Stimulated activated CD8-positive, alpha-beta memory T cell treated with anti-CD3 and anti-CD28 coated beads, Interleukin-4, amount 100 ng/mL, for 48 hours (primary cell): ENCODE data around the gene CDAN1.

Experiments used
- DNase-seq: peaks from one replicate; pipeline ENCODE4 v3.0.0-alpha.2; 2020

The CDAN1 gene

GRCh38 chr15:42707873-42708544 is 28.9 kb downstream of the CDAN1 start:
- no peak for DNase-seq

- no peak for DNase-seq
These were observed 29.9 kb downstream of the CDAN1 start for GRCh38 chr15:42707068-42707467.

- no peak for DNase-seq
These were observed 31.6 kb downstream of the CDAN1 start for GRCh38 chr15:42705336-42705735.

GRCh38 chr15:42704492-42704926 is 32.4 kb downstream of the CDAN1 start:
- peak; percentile 70 for DNase-seq

- DNase-seq: no peak
These were observed 40.3 kb downstream of the CDAN1 start for GRCh38 chr15:42696626-42697025.

- DNase-seq: no peak
These were observed 41.3 kb downstream of the CDAN1 start for GRCh38 chr15:42695527-42696071.

GRCh38 chr15:42694398-42694797 is 42.5 kb downstream of the CDAN1 start:
- DNase-seq: no peak

GRCh38 chr15:42693942-42694341 is 43.0 kb downstream of the CDAN1 start:
- DNase-seq: no peak

- no peak for DNase-seq
These were observed 43.4 kb downstream of the CDAN1 start for GRCh38 chr15:42693496-42693895.

GRCh38 chr15:42692997-42693396 is 43.9 kb downstream of the CDAN1 start:
- no peak for DNase-seq

- no peak for DNase-seq
These were observed 44.4 kb downstream of the CDAN1 start for GRCh38 chr15:42692536-42692935.

- no peak for DNase-seq
These were observed 45.2 kb downstream of the CDAN1 start for GRCh38 chr15:42691770-42692169.

- peak; percentile 52 for DNase-seq
These were observed 45.6 kb downstream of the CDAN1 start for GRCh38 chr15:42691308-42691707.

- no peak for DNase-seq
These were observed 48.6 kb downstream of the CDAN1 start for GRCh38 chr15:42688301-42688700.

GRCh38 chr15:42687740-42688139 is 49.2 kb downstream of the CDAN1 start:
- no peak for DNase-seq

GRCh38 chr15:42686281-42686680 is 50.6 kb downstream of the CDAN1 start:
- no peak for DNase-seq

GRCh38 chr15:42681119-42681518 is 55.8 kb downstream of the CDAN1 start:
- no peak for DNase-seq

GRCh38 chr15:42680142-42680482 is 56.8 kb downstream of the CDAN1 start:
- peak; percentile 71 for DNase-seq

- DNase-seq: no peak
These were observed 57.4 kb downstream of the CDAN1 start for GRCh38 chr15:42679285-42680141.

GRCh38 chr15:42675021-42675420 is 61.9 kb downstream of the CDAN1 start:
- DNase-seq: no peak

GRCh38 chr15:42674472-42674871 is 62.5 kb downstream of the CDAN1 start:
- DNase-seq: no peak
